GM12801 (cell line): ENCODE measurements around the gene FMNL2.

Experiments
- CTCF ChIP-seq: IDR thresholded peaks from one replicate; pipeline ENCODE4 v1.5.1; 2011; ENCODE audit warnings: control low read depth; ENCODE audit not compliant: insufficient read length; ENCODE audit errors: extremely low read depth

The FMNL2 gene

GRCh38 chr2:152400607-152401214, 65.7 kb downstream of the FMNL2 start:
- TF ChIP-seq CTCF: no peak

- TF ChIP-seq CTCF: no peak
Measured at GRCh38 chr2:152402780-152403759, 68.1 kb downstream of the FMNL2 start.

- no peak for TF ChIP-seq CTCF
Measured at GRCh38 chr2:152405206-152406118, 70.5 kb downstream of the FMNL2 start.

DNA sequence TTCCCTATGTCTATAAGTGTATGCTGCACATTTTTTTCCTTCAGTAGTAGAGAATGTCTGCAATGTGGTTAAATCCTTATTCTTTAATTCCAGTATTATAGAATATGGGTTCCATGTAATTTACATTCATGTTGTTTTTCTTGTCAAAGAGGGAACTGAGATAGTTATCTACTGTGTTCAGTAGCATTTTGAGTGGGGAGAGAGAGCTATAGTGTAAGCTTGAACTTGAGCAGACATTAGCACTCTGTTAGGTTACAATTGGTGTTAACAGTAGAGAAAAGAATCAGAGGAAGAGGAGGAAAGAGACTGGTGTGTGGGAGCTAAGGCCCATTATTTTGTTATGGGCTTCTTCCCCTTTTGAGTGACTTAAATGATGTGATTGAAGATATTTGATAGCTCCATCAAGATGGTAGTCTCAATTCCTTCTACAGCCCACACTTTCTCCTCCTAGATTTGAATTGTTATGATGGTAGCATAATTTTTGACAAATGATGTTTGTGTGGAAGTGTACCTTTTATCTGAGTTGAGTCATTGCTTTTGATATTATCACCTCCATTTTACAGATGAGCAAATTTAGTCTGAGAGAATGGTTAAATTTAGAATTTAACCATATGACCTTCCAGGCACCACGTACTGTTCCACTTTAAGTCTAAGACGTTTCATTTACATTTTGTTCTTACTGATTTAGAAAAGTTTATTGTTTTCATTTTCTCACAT, 71.3 kb downstream of the FMNL2 start:
- TF ChIP-seq CTCF: no peak

- TF ChIP-seq CTCF: no peak
Measured at GRCh38 chr2:152406836-152407161, 71.8 kb downstream of the FMNL2 start.

DNA sequence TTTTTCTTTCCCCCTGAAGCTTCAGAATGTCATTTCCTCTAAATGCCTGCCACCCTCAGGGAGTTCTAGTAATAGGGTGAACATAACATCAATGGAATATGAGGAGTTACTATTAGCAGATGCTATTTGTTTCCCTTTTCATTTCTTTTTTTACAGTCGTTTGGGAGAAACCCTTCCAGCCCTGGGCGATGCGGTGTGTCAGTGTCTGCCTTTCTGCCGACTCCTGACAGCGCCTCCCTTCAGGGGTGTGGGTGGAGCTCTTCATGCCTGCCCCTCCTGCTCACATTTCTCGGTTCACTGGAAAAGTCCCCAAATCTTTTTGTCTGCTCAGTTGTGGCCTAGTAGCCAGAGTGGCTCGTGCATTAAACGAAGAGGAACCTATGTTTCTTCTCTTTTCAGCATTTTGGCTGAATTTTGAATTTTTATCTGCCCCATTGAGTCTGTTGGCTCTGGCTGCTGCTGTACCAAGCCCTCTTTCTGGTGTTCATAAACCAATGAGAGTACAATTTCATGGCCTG, 72.3 kb downstream of the FMNL2 start:
- TF ChIP-seq CTCF: no peak
